Measurements from ENCODE around the gene COPE. TPM values are rescaled to one million over a fixed set of nuclear protein-coding genes. Genes with fewer than 3 reads are reported as not detected.

COPE gene
- total and polyA plus RNA-seq, 2 of the 8 experiments (the other 6 are each of a cell fraction or from before 2014, with no cell fraction given), result 178 to 356 TPM

DNA sequence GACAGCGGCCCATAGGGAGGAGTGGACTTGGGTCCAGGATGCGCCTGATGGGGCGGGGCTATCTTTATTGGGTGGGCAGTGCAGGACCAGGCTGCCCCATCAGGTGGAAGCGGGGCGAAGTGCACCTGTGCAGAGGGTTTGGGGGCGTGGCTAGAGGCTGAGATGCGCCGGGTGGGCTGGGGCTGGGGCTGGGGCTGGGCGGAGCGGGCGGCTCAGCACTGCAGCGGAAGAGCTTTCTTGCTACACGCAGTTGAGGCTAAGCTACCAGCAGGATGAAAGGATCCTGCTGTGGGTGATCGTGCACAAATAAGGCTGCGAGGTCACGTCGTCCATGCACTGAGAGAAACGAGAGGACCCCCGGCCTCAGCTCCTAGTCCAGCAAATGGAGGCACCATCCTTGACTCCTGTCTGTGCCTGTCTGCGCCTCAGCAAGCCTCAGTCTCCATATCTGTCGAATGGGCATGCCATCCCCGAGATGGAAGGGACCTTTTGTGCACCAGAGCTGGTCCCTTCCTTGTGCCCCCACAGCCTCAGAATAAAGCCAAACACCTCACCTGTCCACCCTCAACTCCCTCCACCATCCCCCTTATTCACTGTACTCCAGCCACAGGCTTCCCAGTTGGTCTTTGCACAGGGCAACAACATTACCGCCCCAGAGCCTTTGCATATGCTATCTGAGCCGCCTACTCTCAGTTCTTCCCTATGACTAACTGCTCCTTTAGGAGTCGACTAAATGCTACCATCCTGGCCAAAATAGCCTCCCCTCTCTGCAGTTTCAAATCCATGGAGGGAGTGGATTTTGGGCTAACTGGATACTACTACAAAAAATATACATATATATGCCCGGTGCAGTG, 42.8 kb upstream of the COPE start:
- Histone ChIP-seq H2BK5ac (ENCODE audit: low read depth, low read length) (peak overlapping the region; percentile 67; the same call in 1 of the 2 replicates), H3K14ac (ENCODE audit: insufficient read length) (no peak overlapping the region), H3K9me3 (ENCODE audit: insufficient read depth in 2 of 2, low read depth in 1 of 2, low read length in 1 of 2) (no peaks in the 10 kb centered on the region), H3K9ac (replicated peaks in 1 of 4; ENCODE audit: extremely low read depth in 1 of 4, low read depth in 3 of 4, low read length in 3 of 4) (no peak overlapping the region), H3K36me3 (ENCODE audit: control insufficient read depth in 2 of 4, insufficient read depth in 4 of 4, low read length in 3 of 4) (no peaks in the 10 kb centered on the region), H2BK12ac (ENCODE audit: low read depth, low read length) (0 out of 2 replicates have a peak overlapping the region, but pooled peaks have one; percentile 39), H3K4ac (replicated peaks; ENCODE audit: insufficient read length, low read depth, low read length) (no peak overlapping the region), H3K27ac (ENCODE audit: low read depth, low read length) (no peak overlapping the region), H3K27me3 (replicated peaks in 1 of 4; ENCODE audit: control insufficient read depth in 3 of 4, extremely low read depth in 1 of 4, insufficient read depth in 3 of 4, low read length in 3 of 4) (no peaks in the 10 kb centered on the region), H4K5ac (ENCODE audit: insufficient read length, low read depth, low read length) (no peak overlapping the region), H3K23me2 (ENCODE audit: low read depth, low read length) (no peaks in the 10 kb centered on the region; the same call in 1 of the 2 replicates), H2AFZ (ENCODE audit: low read length) (0 out of 2 replicates have a peak overlapping the region, but pooled peaks have one; percentile 25), H4K20me1 (replicated peaks in 1 of 2; ENCODE audit: control insufficient read depth in 1 of 2, insufficient read depth in 2 of 2, low read length in 2 of 2) (no peaks in the 10 kb centered on the region), H3K4me3 (ENCODE audit: extremely low read depth in 1 of 4, insufficient read depth in 2 of 4, low read depth in 3 of 4, low read length in 4 of 4) (peak overlapping the region in 1 of 4 experiments; percentile 15; a peak in 3 of 8 replicates), H4K91ac (replicated peaks; ENCODE audit: insufficient read length, low read length) (peak overlapping the region; percentile 48), H2AK5ac (ENCODE audit: low read depth, low read length) (peak overlapping the region; percentile 16; the same call in 1 of the 2 replicates), H3K56ac (replicated peaks; ENCODE audit: insufficient read length, low read depth, low read length) (no peak overlapping the region), H3K23ac (ENCODE audit: insufficient read length) (no peak overlapping the region), H2BK20ac (ENCODE audit: low read length) (peak overlapping the region; percentile 9; the same call in 1 of the 2 replicates), H3K79me1 (ENCODE audit: low read depth, low read length) (no peaks in the 10 kb centered on the region), H2BK15ac (ENCODE audit: low read length) (peak overlapping the region; percentile 81; the same call in 1 of the 2 replicates), H3K4me1 (replicated peaks in 1 of 4; ENCODE audit: control insufficient read depth in 3 of 4, insufficient read depth in 4 of 4, low read length in 3 of 4) (peaks cover 0 to 5% (median 2%) of the 10 kb centered on the region in 4 experiments; a peak in 3 of 7 replicates), H4K8ac (ENCODE audit: extremely low read depth, insufficient read depth, low read length) (no peak overlapping the region; the same call in none of the 2 replicates), H3K79me2 (ENCODE audit: control insufficient read depth in 1 of 2, insufficient read depth in 2 of 2, low read length in 2 of 2) (no peaks in the 10 kb centered on the region), H3K4me2 (ENCODE audit: insufficient read depth in 1 of 2, low read depth in 2 of 2, low read length in 2 of 2) (peak overlapping the region; percentile 33 to 58), H2BK120ac (replicated peaks; ENCODE audit: low read depth, low read length) (no peak overlapping the region), H3K18ac (ENCODE audit: extremely low read depth, low read length) (no peak overlapping the region)
- CTCF ChIA-PET (ENCODE audit: partially characterized antibody), result interaction anchor here (0.7 to 2.1 kb wide), 2 partner anchors 8 to 24 kb away, joined by 3 to 6 read pairs; no protein-coding TSS in a partner anchor
- FAIRE-seq, result no peak
- WGBS, 2 experiments (ENCODE audit: extremely low coverage in 1 of 2, insufficient coverage in 1 of 2, insufficient read length in 1 of 2, insufficient replicate concordance in 2 of 2, low coverage in 1 of 2, low lambda C conversion rate in 2 of 2, missing lambda C conversion rate in 1 of 2), result 45% methylated on average over 15 of the region's 26 CpGs; no CpG with 5 or more reads in 1 of the 2 experiments
- DNase-seq (ENCODE audit: low read depth in 1 of 2, low spot score in 2 of 2), result peak; percentile 78 to 92
- POLR2A ChIA-PET (ENCODE audit: partially characterized antibody), result interaction anchor here (0.6 to 1.2 kb wide), 7 partner anchors 9 to 231 kb away, joined by 3 to 8 read pairs (median 3); no protein-coding TSS in a partner anchor
- peak; percentile 54; the same call in 1 of the 2 replicates for TF ChIP-seq TCF12 (IDR thresholded peaks at IDR 0.05; ENCODE audit: low read depth, low read length)
- TF ChIP-seq GTF2F1 (IDR thresholded peaks at IDR 0.05; ENCODE audit: borderline replicate concordance, low read depth, low read length), result no peak
- peak; percentile 32 to 51 (median 47) for TF ChIP-seq CTCF (IDR thresholded peaks at IDR 0.05; ENCODE audit: control extremely low read depth in 1 of 3, insufficient read depth in 1 of 3, low read depth in 1 of 3, low read length in 3 of 3)
- TF ChIP-seq MAX (IDR thresholded peaks at IDR 0.05), result peak; percentile 9; the same call in 1 of the 2 replicates
- TF ChIP-seq POLR2A (IDR thresholded peaks at IDR 0.05; ENCODE audit: control extremely low read depth in 1 of 2, low read depth in 2 of 2, low read length in 2 of 2), result peak in 1 of 2 experiments; percentile 43; a peak in 1 of 3 replicates
- TF ChIP-seq SP1 (IDR thresholded peaks at IDR 0.05; ENCODE audit: low read depth, low read length), result peak; percentile 63; the same call in 1 of the 2 replicates
- no peak for TF ChIP-seq CHD1 (IDR thresholded peaks at IDR 0.05; ENCODE audit: low read depth, low read length)
